ENCODE results near the gene CTNNA2. TPM values are rescaled to one million over a fixed set of nuclear protein-coding genes. Genes with fewer than 3 reads are reported as not detected.

Gene CTNNA2
- total and polyA plus RNA-seq, 11 donors, result 0.20 to 0.81 TPM; not detected in 9

GRCh38 chr2:79935771-79936657 lies 423.2 kb downstream of the CTNNA2 start:
- intact Hi-C loops (cut with DNase I), result loop anchor here in 2 of 10 donors (5.0 to 10.0 kb wide), 2 partner anchors 559 to 561 kb away; no protein-coding TSS in a partner anchor
- peak overlapping the region in 1 of 12 donors; percentile 7 for H3K4me3 ChIP-seq
- H3K9me3 ChIP-seq, result no peaks in the 10 kb centered on the region
- no peaks in the 10 kb centered on the region for H3K27me3 ChIP-seq
- 2 to 3% (median 3%) methylated on average over 9 of the region's 9 CpGs for WGBS, 4 donors
- peak; percentile 36 to 65 (median 50) for TF ChIP-seq CTCF (IDR thresholded peaks at IDR 0.05)
- no peak for TF ChIP-seq POLR2A (IDR thresholded peaks at IDR 0.05)
- H3K36me3 ChIP-seq, result no peaks in the 10 kb centered on the region
- ATAC-seq (peak; percentile 42 to 81 (median 52)), DNase-seq (peak in 3 of 5 donors; percentile 7 to 30 (median 29))
- peaks cover 0 to 12% (median 0%) of the 10 kb centered on the region in 12 donors for H3K4me1 ChIP-seq
- no peak overlapping the region for H3K27ac ChIP-seq

GRCh38 chr2:79936715-79937114 lies 423.9 kb downstream of the CTNNA2 start:
- no peak overlapping the region for H3K27ac ChIP-seq
- ATAC-seq (no peak), DNase-seq (no peak)
- H3K4me1 ChIP-seq, result peaks cover 0 to 12% (median 0%) of the 10 kb centered on the region in 12 donors
- intact Hi-C loops (cut with DNase I), result loop anchor here in 2 of 10 donors (5.0 to 10.0 kb wide), 2 partner anchors 558 to 561 kb away; no protein-coding TSS in a partner anchor
- H3K4me3 ChIP-seq, result no peak overlapping the region
- no peaks in the 10 kb centered on the region for H3K36me3 ChIP-seq
- TF ChIP-seq CTCF (IDR thresholded peaks at IDR 0.05) (no peak), POLR2A (IDR thresholded peaks at IDR 0.05) (no peak)
- whole genome bisulfite sequencing, 4 donors, result 73 to 92% (median 88%) methylated on average over 3 of the region's 3 CpGs
- no peaks in the 10 kb centered on the region for H3K9me3 ChIP-seq
- H3K27me3 ChIP-seq, result no peaks in the 10 kb centered on the region

- ATAC-seq (no peak), DNase-seq (no peak)
- peaks cover 0 to 12% (median 0%) of the 10 kb centered on the region in 12 donors for H3K4me1 ChIP-seq
- no peak overlapping the region for H3K4me3 ChIP-seq
- H3K36me3 ChIP-seq, result no peaks in the 10 kb centered on the region
- no peaks in the 10 kb centered on the region for H3K27me3 ChIP-seq
- H3K27ac ChIP-seq, result no peak overlapping the region
- H3K9me3 ChIP-seq, result no peaks in the 10 kb centered on the region
- 84 to 93% (median 89%) methylated on average over 1 of the region's 1 CpG for WGBS, 4 donors
- TF ChIP-seq CTCF (IDR thresholded peaks at IDR 0.05), result no peak
- TF ChIP-seq POLR2A (IDR thresholded peaks at IDR 0.05), result no peak
- intact Hi-C loops (cut with DNase I), result loop anchor here in 2 of 10 donors (5.0 to 10.0 kb wide), 2 partner anchors 556 to 559 kb away; no protein-coding TSS in a partner anchor
Measured at GRCh38 chr2:79938648-79939047, 425.8 kb downstream of the CTNNA2 start.

GRCh38 chr2:79940364-79940763 lies 427.5 kb downstream of the CTNNA2 start:
- intact Hi-C loops (cut with DNase I), result no loop called here
- H3K27me3 ChIP-seq, result no peaks in the 10 kb centered on the region

More at GRCh38 chr2:79940364-79940763, 427.5 kb downstream of the CTNNA2 start:
- H3K9me3 ChIP-seq, result no peaks in the 10 kb centered on the region
- no peak for TF ChIP-seq POLR2A (IDR thresholded peaks at IDR 0.05)
- no peak for TF ChIP-seq CTCF (IDR thresholded peaks at IDR 0.05)
- no peaks in the 10 kb centered on the region for H3K36me3 ChIP-seq
- 86 to 94% (median 90%) methylated on average over 2 of the region's 2 CpGs for WGBS, 4 donors
- no peak for DNase-seq
- no peak for ATAC-seq
- H3K4me3 ChIP-seq, result no peak overlapping the region
- H3K4me1 ChIP-seq, result peaks cover 0 to 11% (median 0%) of the 10 kb centered on the region in 12 donors
- H3K27ac ChIP-seq, result no peak overlapping the region
